AG09319 (cell line): ENCODE measurements around the gene TRMT10B.

Source experiments
- DNase-seq: peaks from one replicate; pipeline ENCODE4 v3.0.0-alpha.2; 2010; ENCODE audit warnings: low read depth; ENCODE audit errors: extremely low read depth
- CTCF ChIP-seq: IDR thresholded peaks from 2 replicates; pipeline ENCODE4 v1.5.1; 2011; ENCODE audit warnings: low read depth, mild to moderate bottlenecking, inconsistent platforms, low read length, moderate library complexity

Gene TRMT10B

GRCh38 chr9:37788332-37788731 is 34.7 kb downstream of the TRMT10B start:
- DNase-seq, result no peak
- TF ChIP-seq CTCF, result no peak

- no peak for TF ChIP-seq CTCF
- DNase-seq, result no peak
Observed at GRCh38 chr9:37790096-37790495, 36.5 kb downstream of the TRMT10B start.

DNA sequence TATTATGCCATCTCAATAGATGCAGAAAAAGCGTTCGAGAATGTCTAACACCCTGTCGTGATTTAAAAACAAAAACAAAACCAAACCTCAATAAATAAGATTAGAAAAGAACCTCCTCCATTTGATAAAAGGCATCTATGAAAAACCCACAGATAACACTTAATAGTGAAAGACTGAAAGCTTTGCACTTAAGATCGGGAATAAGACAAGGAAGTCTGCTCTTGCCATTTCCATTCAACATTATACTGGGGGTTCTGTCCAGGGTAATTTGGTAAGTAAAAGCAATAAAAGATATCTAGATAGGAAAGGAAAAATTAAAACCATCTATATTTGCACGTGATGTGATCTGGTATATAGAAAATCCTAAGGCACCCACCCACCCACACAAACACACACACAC is 38.5 kb downstream of the TRMT10B start:
- no peak for TF ChIP-seq CTCF
- DNase-seq, result no peak

- no peak for DNase-seq
- TF ChIP-seq CTCF, result no peak
Observed at GRCh38 chr9:37796232-37796631, 42.6 kb downstream of the TRMT10B start.

GRCh38 chr9:37798677-37799076 is 45.1 kb downstream of the TRMT10B start:
- no peak for TF ChIP-seq CTCF
- DNase-seq, result no peak

DNA sequence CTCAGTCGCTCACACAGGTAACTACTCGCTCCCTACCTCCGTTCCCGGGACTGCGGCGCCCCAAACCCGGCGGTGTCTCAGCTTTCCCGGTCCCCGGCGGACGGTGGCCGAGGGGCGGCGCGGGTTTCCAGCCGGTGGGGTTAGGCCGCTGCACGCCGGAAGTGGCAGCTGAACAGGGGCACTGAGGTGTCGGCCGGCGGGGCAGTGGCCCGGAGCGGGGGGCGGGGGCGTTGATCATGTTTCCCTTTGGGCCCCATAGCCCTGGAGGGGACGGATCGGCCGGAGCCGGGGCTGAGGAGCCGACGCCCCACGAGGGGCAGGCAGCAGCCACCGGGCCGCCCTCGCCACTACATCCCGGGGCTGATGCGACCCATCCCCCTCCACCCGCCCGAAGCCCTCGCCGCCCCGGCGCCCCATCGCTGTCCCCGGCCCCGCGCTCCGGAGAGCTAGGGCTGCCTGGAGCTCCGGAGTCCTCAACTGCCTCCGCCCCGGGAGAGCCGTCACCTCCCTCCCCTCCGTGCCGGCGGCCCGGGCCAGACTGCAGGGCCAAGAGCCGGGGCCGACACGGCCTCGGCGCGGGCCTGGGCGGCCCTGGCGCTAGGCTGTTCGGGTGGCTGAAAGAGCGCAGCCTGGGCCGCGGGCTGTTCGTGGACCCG is 47.2 kb downstream of the TRMT10B start, which contains the start of gene DCAF10:
Gene DCAF10, plus strand, starts transcription at position 167 of the 656 bp plus-strand sequence. Its CDS starts 70 bp downstream, at position 237.
- no peak for TF ChIP-seq CTCF
- DNase-seq, result peak; percentile 63

DNA sequence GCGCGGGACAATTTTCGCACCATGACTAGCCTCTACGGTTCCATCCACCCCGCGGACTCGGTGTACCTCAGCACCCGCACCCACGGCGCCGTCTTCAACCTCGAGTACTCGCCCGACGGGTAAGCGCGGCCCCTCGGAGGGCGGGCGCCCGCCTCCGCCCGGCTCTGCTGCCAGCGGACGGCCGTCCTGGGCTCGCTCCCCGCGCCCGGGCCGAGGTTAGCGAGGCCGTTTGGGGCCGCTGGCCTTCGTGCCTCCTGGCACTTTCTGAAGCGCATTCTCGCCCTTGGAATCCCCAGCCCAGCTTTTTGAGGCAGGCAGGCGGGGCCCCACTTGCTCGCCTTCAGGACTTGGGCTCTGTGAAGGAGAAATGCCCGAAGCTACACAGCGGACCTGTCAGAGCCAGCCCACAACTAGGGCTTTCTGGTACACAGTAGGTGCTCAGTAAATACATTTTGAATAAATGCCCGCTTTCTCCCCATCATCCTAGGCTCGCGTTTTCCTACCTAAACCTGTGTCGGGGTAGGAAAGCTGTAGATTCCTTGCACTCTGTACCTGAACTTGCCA is 47.8 kb downstream of the TRMT10B start:
- no peak for DNase-seq
- no peak for TF ChIP-seq CTCF
